NCI-H1436 treated with DMSO at 0.1 percent for 48 hours (cell line): ENCODE results near the gene TNPO3.

Experiments used
- DNase-seq: peaks from one replicate; lab custom pipeline; 2025; lab: John Stamatoyannopoulos, UW

Gene TNPO3

GRCh38 chr7:128906766-128907559, 147.9 kb downstream of the TNPO3 start:
- no peak for DNase-seq

GRCh38 chr7:128906001-128906765, 148.7 kb downstream of the TNPO3 start:
- no peak for DNase-seq

GRCh38 chr7:128904381-128905197, 150.3 kb downstream of the TNPO3 start:
- DNase-seq, result no peak
